Heart right ventricle (tissue), 16 donors: ENCODE measurements around the gene SLC22A23. TPM values are rescaled to one million over a fixed set of nuclear protein-coding genes. Genes with fewer than 3 reads are reported as not detected.

Experiments used
- ATAC-seq, 8 donors: fragments of 200-7000 bp; cut with Tn5 transposase; one replicate each; pipeline ENCODE4 v1.9.1; 2020; ENCODE audit warnings: mild to moderate bottlenecking in 8 of 8, moderate library complexity in 8 of 8, moderate number of reproducible peaks in 1 of 8
- DNase-seq, 2 donors: peaks; one replicate each; pipeline ENCODE4 v3.0.0-alpha.2; 2020
- H3K27ac ChIP-seq, 10 donors: fragments of 200-600 bp; sonication (generic) in 2 of 10; one replicate each; pipeline versions ENCODE4 v1.5.0 to v1.8.0; 2020 to 2022; ENCODE audit warnings: mild to moderate bottlenecking in 3 of 10
- H3K27me3 ChIP-seq, 7 donors: fragments of 200-600 bp; one replicate each; pipeline ENCODE4 v1.8.0; 2021 to 2022; ENCODE audit warnings: mild to moderate bottlenecking in 2 of 7
- H3K36me3 ChIP-seq, 9 donors: fragments of 200-600 bp; sonication (generic) in 1 of 9; one replicate each; pipeline versions ENCODE4 v1.5.0 to v1.8.0; 2020 to 2022; ENCODE audit warnings: mild to moderate bottlenecking in 2 of 9
- H3K4me1 ChIP-seq, 9 donors: fragments of 200-600 bp; sonication (generic) in 1 of 9; one replicate each; pipeline versions ENCODE4 v1.5.0 to v1.8.0; 2020 to 2022; ENCODE audit warnings: mild to moderate bottlenecking in 4 of 9
- H3K4me3 ChIP-seq, 10 donors: fragments of 200-600 bp; sonication (generic) in 2 of 10; one replicate each; pipeline versions ENCODE4 v1.5.0 to v1.8.0; 2020 to 2022; ENCODE audit warnings: mild to moderate bottlenecking in 7 of 10, moderate library complexity in 2 of 10
- H3K9me3 ChIP-seq, 11 donors: fragments of 200-600 bp in 10 of 11; sonication (generic) in 2 of 11; one replicate each; pipeline versions ENCODE4 v1.5.0 to v1.8.0; 2013 to 2022; ENCODE audit warnings: mild to moderate bottlenecking in 2 of 11, control low read depth in 1 of 11, moderate library complexity in 1 of 11
- CTCF ChIP-seq, 9 donors: fragments of 200-600 bp; sonication (generic) in 2 of 9; IDR thresholded peaks; one replicate each; pipeline versions ENCODE4 v1.5.0 to v1.8.0; 2021 to 2022; ENCODE audit warnings: antibody characterized with exemption in 9 of 9, mild to moderate bottlenecking in 5 of 9, moderate library complexity in 1 of 9
- WGBS, 2 donors: extraction: QIAGEN DNeasy Blood & Tissue Kit; methylation state at CpG; one replicate each; pipeline ENCODE4 v1.1.7; 2013; ENCODE audit warnings: inconsistent platforms in 1 of 2; 5-methylcytosine and 5-hydroxymethylcytosine counted together
- intact Hi-C, 10 donors: fragments of 100-400 bp; cut with DNase I; formaldehyde crosslinking; loops; one replicate each; pipeline versions ENCODE4 v1.11.1 to v1.14.2; 2022
- polyA plus RNA-seq, 2 donors: library from polyadenylated mRNA; stranded (reverse); fragments of 200-250 nt; gene quantifications; one replicate each; pipeline ENCODE4 v1.2.3, GENCODE V29; 2013
- total RNA-seq, 10 donors: library from RNA; stranded (reverse); fragmentation: NEBNext Ultra II Directional in 3 of 10; extraction: Animal tissue kit (Norgen Biotek cat#: 25700) in 3 of 10; gene quantifications; one replicate each; pipeline versions ENCODE4 v1.2.1 to v1.2.4, GENCODE V29; 2021 to 2023
- donor health status: Arrhythmogenic right ventricular cardiomyopathy.
- donor health status: ischemic (EF 13 %, LVEDD 7.1; RV severe dilation, severe dysfunction).
- donor health status: healthy with polysubstance abuse.
- donor health status: DM: no; HTN: yes; CAD: no.
- donor health status: DM: no; HTN: no; CAD: no.
- donor health status: ischemic (EF 25% LVEDD 6.9; RV normal size, moderate dysfunction).
- donor health status: ischemic (EF 25% LVEDD 5.7; RV mildly dilated, moderate dysfunction).
- donor health status: healthy.
- donor health status: DM: yes; HTN: yes; CAD: no.
- donor health status: Ischemic cardiomyopathy.
- donor health status: ischemic (EF 35%, LVEDD 5.7; RV mildly dilated, moderate dysfunction).
- donor health status: nonischemic (EF 11% LVEDD 7.7; RV severe dilation, severe dysfunction).
- donor health status: DM: yes; HTN: yes; CAD: no.
- donor health status: PGD.
- donor health status: ischemic (EF 29% LVEDD 5.4; RV normal size, mild dysfunction).
- donor health status: nonischemic (EF 23%, LVEDD 6.1; RV moderate dilation, normal function).

Gene SLC22A23
- total and polyA plus RNA-seq, 12 donors: 1.9 to 7.8 (median 5.1) TPM

GRCh38 chr6:3222506-3223038 is 234.3 kb downstream of the SLC22A23 start:
- Histone ChIP-seq H3K4me3 (no peak overlapping the region), H3K27ac (no peak overlapping the region), H3K4me1 (peaks cover 6 to 12% (median 11%) of the 10 kb centered on the region in 9 donors), H3K9me3 (no peaks in the 10 kb centered on the region), H3K27me3 (peaks cover 0 to 57% (median 17%) of the 10 kb centered on the region in 7 donors), H3K36me3 (no peaks in the 10 kb centered on the region)
- DNase-seq: no peak
- intact Hi-C loops: no loop called here
- TF ChIP-seq CTCF (IDR thresholded peaks at IDR 0.05): no peak
- ATAC-seq: no peak
- WGBS, 2 donors: 50 to 59% methylated on average over 4 of the region's 4 CpGs

- intact Hi-C loops: no loop called here
- WGBS, 2 donors: 94 to 97% methylated on average over 4 of the region's 4 CpGs
These were observed 235.3 kb downstream of the SLC22A23 start for GRCh38 chr6:3221578-3221977.

GRCh38 chr6:3220366-3220765 is 236.5 kb downstream of the SLC22A23 start:
- WGBS, 2 donors: 86 to 88% methylated on average over 2 of the region's 2 CpGs
- no peaks in the 10 kb centered on the region for H3K9me3 ChIP-seq
- no peak for ATAC-seq
- H3K27ac ChIP-seq: no peak overlapping the region
- no peaks in the 10 kb centered on the region for H3K36me3 ChIP-seq
- H3K27me3 ChIP-seq: peaks cover 0 to 40% (median 0%) of the 10 kb centered on the region in 7 donors
- intact Hi-C loops: no loop called here
- DNase-seq: no peak
- TF ChIP-seq CTCF (IDR thresholded peaks at IDR 0.05): no peak
- no peak overlapping the region for H3K4me3 ChIP-seq
- H3K4me1 ChIP-seq: no peaks in the 10 kb centered on the region

More at GRCh38 chr6:3221578-3221977, 235.3 kb downstream of the SLC22A23 start:
- TF ChIP-seq CTCF (IDR thresholded peaks at IDR 0.05): no peak
- Histone ChIP-seq H3K27me3 (peaks cover 0 to 47% (median 7%) of the 10 kb centered on the region in 7 donors), H3K27ac (no peak overlapping the region), H3K4me1 (peaks cover 0 to 3% (median 1%) of the 10 kb centered on the region in 9 donors), H3K9me3 (no peaks in the 10 kb centered on the region), H3K36me3 (no peaks in the 10 kb centered on the region), H3K4me3 (no peak overlapping the region)
- DNase-seq (no peak), ATAC-seq (no peak)

Other genes with a start within 250 kb of the SLC22A23 start
- 1 to 10 TPM in 5 of 10 donors, under 1 TPM in 5; 0.28 to 3.6 (median 0.94) TPM for gene TUBB2B, start 229.4 kb downstream of the SLC22A23 start, total RNA-seq
- gene TUBB2B, start 229.4 kb downstream of the SLC22A23 start, polyA plus RNA-seq: 1 to 10 TPM in 1 of 2 donors, under 1 TPM in 1; 0.59 to 3.4 TPM
- gene PSMG4, start 198.1 kb downstream of the SLC22A23 start, total RNA-seq: 10 to 100 TPM in 5 of 10 donors, 1 to 10 TPM in 5; 8.1 to 10.8 (median 10.0) TPM
- gene PSMG4, start 198.1 kb downstream of the SLC22A23 start, polyA plus RNA-seq: 10 to 100 TPM; 14.0 to 38.6 TPM